SHP77 treated with DMSO at 0.1 percent for 48 hours (cell line): Measurements from ENCODE around the gene C1RL.

Experiments used
- DNase-seq: peaks from one replicate; lab custom pipeline; 2025; lab: John Stamatoyannopoulos, UW

The C1RL gene

DNA sequence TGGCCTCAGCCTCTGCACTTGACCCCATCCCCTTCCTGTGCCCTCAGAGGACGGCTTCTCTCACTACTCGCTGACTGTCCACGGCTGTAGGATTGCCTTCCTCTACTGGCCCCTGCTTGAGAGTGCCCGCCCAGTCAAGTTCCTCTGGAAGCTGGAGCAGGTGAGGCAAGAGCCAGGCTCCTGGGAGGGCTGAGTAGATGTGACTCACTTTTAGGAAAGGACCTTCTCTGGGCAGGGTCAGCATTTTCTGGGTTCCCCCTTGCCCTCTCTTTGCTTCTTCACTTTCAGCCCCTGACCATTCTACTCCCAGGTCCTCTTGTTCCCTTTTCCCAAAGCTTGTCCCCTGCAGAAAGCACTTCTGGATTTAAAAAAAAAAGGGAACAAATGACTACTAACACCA is 28.9 kb upstream of the C1RL start:
- DNase-seq = no peak

DNA sequence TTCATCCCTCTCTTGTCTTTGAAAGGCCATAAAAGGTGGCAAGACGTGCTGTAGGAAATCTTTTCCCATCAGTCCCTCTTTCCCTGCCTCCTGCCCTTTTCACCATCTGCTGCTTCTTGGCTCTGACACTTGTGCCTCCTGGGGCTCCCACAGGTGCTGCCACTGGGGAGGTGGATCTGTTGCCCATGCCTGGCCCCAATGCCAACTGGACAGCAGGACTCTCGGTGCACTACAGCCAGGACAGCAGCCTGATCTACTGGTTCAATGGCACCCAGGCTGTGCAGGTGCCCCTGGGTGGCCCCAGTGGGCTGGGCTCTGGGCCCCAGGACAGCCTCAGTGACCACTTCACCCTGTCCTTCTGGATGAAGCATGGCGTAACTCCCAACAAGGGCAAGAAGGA is 27.7 kb upstream of the C1RL start:
- DNase-seq = no peak

DNA sequence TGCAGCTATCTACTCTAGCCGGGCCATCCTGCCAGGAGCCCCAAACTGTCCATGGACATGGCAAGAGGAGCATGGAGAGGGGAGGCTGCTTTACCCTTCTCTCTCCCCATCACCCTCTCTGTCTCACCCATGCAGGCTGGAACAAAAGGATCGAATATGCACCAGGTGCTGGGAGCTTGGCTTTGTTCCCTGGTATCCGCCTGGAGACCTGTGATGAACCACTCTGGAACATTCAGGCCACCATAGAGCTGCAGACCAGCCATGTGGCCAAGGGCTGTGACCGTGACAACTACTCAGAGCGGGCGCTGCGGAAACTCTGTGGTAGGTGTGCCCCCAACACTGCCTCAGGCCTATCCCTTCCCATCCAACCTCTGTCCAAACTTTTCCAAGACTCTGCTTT is 27.1 kb upstream of the C1RL start:
- no peak for DNase-seq

DNA sequence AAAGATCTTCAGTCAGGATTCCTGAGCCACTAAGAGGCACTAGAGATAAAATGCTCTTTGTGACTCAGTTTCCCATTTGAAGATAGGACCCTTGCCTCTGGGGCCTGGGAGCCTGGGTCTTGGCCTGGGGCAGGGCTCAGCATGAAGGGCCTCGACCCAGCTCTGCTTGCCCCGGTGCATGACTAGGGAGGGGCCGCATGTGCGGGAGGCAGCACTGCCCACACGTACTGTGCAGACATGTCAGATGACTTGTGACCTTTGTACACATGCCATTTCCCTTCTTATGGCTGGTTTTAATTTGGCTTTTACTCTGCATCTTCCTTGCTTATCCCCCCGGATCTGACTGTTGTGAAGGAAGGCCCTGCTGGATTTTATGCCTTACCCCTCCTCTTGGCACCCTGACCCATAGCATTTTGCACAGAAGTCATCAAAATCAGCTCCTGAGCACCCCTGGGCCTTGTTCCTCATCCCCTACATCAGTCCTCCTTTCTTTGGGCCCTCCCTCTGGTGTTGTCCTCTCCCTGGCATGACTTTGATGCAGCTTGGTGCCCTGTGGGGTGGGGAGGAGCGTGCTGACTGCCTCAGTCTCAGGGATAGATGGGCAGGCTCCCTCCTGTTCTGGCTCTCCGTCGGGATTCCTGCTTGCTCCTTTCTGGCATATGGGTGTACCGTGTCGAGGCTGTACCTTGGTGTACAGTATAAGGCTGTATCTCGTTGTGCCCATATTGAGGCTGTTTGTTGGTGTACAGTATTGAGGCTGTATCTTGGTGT is 25.6 kb upstream of the C1RL start:
- DNase-seq = no peak

DNA sequence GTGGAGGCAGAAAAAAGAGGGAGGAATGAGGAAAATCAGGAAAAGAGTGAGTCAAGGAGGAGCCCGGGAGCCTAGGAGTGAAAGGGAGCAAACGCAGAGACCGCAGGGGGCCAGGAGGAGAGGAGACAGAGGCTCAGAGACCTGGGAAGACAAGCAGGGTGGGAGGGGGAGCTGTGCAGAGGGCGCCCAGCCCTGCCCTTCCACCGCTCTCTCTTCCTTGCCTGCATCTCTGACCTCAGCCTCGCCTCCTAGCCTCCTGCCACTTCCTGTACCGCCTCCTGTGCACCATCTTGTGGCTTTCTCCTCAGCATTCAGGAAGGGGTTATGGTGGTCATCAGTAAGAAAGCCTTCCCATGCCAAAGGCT is 22.5 kb upstream of the C1RL start:
- DNase-seq = no peak

DNA sequence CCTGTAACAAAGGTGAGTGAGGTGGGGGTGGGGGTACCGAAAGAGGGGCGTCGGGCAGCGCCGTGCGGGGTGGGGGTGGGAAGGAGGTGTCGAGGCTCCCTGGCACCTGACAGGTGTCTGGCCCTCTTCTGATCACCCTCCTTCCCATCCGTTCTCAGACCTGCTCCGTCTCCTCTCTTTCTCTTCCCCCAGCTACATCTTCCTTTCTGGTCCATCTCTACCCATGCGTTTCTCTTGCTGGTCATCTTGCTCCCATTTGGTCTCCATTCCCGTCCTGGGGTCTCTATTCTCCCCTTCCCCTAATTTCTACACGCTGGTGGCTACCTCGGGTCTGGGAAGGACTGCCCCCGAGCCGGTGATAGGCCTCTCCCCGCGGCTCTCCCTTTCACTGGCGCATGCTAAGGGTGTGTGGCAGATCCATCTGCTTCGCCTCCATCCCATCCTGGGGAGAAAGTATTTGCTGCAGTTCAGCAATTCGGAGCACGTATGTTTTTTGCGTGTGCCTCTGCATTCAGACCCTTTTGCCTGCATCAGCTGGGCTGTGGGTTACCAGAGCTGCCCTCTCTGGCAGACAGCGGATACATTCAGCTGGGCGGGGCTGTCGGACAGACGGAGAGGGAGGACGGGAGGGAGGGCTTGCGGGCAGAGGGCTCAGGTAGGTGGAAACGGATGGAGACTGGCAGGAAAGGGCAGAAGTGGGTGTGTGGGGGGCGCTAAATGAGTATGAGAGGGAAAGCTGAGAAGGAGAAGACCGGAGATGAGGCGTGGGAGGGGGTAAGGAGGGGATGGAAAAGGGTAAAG is 21.9 kb upstream of the C1RL start:
- no peak for DNase-seq

DNA sequence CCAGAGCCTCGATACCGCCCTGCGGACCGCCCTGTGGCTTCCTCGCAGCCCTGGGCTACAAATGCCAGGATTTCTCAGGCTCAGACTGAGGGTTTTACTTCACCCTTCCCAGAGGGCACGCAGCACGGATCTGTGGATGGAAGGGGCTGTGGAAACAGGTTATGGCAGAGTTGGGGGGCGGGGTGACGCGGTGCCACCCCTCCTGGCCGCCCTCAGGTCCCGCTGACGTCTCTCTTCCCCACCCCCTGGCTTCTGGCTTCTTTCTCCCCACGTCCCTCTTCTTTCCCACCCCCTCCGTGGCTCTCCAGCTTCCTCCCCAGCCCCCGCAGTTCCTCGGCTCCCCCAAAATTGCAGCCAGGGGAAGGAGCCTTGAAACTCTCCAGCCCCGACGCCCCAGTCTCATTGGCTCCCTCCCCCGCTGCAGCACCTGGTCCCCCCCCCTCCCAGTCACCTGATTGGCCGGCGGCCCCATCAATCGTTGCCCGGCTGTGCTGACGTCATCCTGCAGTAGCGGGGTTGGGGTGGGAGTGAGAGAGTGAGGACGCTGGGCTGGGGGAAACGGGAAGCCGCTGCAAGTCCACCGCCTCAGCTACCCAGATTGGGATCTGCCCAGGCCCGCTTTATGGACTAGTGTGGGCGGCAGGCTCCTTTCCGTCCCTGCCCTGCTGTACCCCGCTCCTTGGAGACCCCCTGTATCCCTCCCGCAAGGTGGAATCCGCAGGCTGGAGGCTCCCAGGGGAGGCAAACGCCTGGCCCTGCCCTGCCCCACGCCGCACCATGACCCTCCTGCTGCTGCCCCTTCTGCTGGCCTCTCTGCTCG is 21.1 kb upstream of the C1RL start, which contains the start of gene CLSTN3:
Gene CLSTN3 (plus strand): TSS at position 500 of the 820 bp plus-strand sequence. CDS start 278 bp downstream, at position 778.
- no peak for DNase-seq

DNA sequence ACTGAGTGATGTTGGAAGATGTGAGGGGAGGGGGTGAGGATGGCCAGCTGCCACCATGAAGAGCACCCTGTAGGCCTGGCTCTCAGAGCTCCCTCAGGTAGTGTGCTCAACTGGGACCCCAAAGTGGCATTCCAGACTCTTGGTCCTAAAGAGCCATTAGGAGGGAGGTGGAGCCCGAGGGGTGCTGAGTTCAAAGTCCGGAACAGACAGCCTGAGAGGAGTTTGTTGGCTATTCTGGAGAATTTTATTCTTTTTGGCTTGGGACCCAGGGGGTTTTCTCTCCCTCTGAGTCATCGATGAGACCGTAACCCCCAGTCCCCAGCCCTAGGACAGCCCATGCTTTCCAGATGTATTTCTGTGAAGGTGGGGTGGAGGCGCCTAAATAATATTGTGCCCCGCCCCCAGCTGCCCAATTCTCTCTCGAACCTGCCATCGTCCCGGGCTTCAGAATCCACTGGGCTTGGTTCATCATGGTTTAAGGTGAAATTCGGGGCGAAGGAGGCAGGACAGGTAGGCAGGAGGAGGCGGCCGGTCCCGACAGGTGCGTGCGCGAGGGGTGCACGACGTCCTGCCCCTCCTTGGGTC is 20.4 kb upstream of the C1RL start:
- DNase-seq = no peak

DNA sequence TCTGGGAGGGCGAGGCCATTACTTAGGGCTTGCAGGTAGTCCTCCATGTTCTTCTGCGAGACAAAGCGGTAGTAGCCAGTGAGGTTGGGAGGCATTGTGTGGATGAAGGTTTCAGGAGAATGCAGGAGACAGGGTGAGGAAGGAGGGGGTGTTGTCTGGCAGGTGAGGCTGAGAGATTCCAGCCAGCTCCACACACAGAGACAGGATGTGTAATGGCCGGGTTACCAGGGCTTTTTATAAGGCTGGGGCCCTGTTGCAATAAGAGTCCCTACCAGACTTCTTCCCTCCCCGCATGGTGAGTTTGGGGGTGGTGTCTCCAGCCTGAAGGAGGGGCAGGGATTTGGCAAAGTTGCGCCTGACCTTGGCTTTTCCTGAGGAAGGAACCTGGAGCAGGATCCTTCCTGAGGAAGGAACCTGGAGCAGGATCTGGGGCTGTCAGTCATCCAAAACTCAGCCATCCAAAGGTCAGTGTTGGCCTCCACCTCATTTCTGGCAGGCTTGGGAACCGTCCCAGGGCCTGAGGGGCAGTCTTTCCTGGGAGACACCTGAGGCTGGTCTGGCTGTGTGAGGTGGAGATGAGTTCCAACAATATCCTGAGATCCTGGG is 19.8 kb upstream of the C1RL start, which contains the start of gene RBP5:
Gene RBP5 (minus strand): TSS at position 209 of the 606 bp plus-strand sequence. CDS start 114 bp downstream, at position 95.
- no peak for DNase-seq

DNA sequence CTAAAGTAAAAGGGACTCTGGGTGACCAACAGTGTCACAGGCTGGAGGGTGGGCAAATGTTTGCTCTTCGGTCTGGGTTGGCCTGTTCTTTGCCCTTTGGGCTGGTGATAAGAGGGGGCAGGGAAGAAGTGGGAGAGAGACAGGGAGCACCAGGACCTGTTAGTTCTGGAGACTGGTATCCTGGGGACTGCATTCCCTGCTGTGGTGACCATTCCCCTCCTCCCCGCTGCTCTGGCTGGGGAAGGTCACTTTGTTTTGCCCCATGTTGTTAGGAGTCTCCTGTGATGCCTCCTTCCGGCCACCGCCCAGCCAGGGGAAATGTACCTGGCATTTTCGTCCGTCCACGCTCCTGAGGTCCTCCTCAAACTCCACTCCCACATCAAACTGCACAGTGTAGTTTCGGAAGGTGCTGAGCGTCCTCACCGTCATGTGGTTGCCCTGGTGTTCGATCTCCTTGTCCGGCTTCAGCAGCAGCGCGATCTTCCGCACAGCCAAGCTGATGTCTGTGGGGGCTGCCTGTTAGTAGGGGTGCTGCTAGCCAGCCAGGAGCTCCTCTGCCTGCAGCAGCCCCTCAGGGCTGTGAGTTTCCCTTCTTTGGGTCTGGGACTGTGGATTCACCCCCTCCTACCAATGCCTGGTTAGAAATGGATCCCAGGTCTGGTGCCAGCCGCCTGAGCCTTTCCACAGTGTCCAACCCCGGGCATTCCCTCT is 19.1 kb upstream of the C1RL start:
- DNase-seq = no peak

DNA sequence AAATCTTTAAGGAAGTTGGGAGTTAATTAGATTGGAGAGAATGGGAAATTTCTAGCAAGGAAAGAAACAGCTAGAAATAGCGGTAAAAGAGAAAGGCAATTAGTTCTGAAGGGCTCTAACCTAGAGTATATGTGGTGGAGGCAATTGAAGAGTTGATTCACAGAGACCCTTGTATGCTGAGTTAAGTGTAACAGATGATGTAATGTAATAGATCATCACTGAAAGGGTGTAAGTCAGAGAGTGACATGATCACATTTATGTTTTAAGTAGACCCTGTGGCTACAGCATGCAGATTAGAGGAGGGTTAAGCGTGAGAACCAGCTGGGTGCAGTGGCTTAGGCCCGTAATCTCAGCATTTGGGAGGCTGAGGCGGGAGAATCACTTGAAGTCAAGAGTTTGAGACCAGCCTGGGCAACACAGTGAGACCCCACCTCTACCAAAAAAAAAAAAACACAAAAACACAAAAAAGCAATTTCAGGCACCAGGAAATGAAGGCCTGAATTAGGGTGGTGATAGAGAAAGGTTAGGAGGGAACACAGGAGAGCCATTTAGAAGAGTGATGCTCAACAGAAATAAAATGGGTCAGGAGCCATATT is 16.7 kb upstream of the C1RL start:
- no peak for DNase-seq

DNA sequence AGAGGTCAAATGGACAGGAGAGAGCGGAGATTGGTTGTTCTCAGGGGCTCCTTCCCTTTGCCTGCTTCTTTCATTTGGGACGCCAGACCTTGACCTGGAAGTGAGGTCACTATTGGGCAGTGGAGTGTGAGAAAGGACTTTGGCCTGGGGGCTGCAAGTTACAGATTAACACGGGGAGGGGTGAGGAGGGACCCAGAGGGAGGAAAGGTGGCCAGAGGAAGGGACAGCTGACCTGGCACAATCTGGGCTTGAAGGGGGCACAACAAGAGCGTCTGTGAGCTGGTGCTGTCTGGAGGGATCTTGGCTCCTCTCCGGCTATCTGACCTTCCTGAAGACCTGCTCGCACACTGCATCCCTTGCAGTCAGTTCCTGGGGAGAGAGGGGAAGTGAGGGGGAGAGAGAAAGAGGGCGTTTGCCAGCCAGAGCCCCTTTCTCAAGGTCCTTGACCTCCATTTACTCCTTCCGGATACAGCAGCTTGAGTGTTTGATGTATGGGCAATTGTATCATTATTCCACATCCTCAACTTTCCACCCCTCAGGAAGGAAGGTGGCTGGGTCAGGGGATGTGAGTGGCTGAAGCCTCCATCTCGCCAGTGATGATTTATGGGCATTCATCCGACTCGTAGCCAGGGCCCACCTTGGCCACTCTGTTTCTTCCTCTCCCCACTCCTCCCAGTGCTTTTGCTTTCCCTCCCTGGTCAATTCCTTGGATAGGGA is 14.9 kb upstream of the C1RL start:
- no peak for DNase-seq

DNA sequence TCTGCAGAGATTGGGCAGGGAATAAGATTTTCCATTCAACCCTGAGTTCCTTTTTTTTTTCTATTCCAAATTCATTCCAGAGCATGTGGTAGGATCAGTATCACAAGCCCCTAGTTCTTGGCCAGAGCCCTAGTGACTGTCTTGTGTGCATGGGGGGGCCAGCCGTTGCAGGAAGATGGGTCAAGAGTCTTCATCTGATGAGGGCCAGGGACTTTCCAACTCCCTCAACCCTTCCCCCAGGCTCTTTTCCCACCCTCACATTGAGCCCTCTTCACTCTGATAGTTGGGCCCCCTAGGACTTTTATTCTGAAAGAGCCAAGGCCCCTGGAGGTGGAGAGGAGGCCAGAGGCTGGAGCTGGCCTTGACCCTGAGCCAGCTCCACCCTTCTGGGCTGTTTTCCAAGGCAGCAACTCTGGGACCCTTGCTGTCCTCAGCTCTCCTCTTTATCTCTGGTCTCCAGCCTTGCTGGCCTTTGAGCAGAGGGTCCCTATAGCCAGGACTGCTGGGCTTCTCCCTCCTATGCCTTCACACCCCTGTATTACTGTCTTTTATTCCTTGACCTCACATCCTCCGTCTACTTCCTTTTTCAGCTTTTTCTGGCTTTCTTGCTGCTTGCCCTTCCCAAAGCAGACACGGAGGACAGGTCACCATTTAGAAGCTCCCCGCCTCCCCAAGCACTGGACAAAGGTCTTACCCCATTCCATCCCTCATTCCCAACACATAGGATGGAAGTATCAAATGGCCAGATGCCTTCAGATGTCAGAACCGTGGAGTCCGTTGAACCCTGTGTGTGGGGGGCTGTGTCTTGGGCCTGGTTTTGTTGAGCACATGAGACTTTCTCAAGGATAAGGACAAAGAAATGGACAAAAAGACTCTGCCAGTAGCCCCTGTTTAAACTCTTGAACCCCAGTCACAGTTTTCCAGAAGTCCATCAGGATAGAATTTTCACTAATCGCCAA is 14.1 kb upstream of the C1RL start:
- DNase-seq = no peak

DNA sequence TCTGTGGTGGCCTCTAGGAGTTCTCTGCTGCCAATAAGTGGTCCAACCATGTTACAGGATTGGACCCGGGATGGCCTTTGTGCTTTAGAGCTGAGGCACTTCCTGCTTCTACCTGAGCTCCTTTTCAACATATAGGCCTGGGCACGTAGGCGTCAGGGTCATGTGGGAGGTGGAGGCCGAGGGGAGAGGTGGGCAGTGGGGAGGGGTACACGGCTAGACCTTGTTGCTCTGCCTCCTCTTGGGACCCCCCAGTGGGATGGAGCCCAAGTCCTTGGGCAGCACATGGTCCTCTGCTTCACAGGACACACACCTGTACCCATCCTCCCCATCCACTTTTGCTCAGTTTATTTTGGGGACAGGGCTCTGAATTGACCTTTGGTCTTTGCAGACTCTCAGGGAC is 12.3 kb upstream of the C1RL start:
- no peak for DNase-seq

DNA sequence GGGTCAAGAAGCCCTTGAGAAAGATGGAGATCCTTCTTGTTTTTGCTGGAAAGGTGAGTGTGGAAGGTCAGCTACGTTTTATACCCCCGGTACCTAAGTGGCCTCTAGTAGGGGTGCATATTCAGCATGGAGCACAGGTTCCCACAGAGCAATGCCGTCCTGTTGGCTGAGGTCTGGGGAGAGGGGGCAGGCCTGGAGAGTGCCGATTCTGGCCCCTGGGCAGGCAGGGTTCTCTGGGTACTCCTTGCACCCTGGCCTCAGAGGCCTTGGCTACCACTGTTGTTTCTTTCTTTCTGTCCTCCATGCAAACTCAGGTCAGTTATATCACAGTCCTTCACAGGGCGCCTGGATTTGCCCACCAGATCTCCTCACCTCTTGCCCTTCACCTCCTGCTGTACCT is 11.2 kb upstream of the C1RL start:
- DNase-seq = no peak

DNA sequence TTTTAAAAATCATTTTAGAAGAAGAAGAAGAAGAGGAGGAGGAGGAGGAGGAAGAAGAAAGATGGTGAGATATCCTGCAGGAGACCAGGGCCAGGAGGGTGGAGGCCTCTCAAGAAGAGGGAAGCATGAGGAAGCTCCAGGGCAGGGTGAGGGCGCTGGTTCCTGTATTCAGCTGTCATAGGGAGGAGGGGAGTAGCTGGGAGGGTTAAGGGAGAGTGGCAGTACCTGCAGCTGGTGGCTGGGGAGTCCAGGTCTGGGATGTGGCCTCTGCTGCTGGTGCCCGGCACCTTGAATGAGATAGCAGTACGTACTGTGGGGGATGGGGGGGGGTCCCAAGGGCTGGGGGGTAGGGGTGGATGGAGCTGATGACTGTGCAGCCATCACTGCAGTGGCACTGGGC is 9.9 kb upstream of the C1RL start:
- no peak for DNase-seq

DNA sequence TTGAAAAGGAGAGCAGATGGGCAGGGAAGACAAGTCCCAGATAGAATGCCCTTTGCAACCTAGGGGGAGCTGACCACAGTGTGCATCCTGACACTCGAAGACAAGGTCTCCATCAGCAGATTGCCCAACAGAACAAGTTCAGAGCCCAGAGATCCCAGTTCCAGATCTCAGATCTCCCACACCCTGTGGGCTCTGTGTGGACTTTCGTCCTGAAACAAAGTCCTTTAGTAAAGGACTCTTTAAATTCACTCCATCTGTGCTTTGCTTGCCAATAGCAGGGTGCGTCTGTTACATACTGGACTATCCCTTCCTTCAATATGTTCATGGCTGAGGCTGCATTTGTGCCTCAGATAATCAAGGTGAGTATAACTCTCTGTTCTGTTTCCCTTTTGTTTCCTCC is 8.7 kb upstream of the C1RL start:
- no peak for DNase-seq

DNA sequence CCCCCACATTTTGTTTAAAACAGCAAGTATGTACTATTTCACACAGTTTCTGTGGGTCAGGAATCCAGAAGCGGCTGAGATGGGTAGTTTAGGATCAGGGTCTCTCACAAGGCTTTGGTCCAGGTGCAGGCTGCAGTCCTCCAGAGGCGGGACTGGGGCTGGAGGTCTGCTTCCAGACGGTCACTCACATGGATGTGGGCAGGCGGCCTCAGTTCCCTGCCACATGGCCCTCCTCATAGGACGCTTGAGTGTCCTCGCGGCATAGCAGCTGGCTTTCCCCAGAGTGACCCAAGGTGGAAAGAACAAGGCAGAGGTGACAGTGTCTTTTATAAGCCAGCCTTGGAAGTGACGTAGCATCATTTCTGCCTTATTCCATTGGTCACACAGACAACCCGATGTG is 7.9 kb upstream of the C1RL start:
- DNase-seq = no peak

DNA sequence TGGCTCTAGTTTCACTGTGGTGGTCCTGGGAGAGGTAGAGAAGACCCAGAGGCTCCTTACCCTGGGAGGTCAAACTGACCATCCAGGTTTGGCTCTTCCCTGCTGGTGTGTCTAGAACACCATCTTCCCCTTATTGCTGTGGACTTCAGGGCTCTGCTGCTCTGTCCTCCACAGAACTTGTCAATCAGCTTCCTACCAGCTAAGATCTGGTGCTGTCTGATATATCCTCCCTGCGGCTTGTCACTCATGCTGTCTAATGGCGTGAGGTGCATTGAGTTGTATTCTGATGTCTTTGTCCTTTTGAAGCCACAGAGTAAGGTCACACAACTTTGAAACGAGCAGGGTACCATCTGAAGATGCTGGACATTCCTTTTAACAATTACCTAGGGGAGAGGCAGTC is 7.2 kb upstream of the C1RL start:
- DNase-seq = no peak
